ENCODE measurements around the gene CYBA. TPM values are rescaled to one million over a fixed set of nuclear protein-coding genes. Genes with fewer than 3 reads are reported as not detected.

CYBA gene
- total RNA-seq, 2 experiments from 2014 or later: 505 to 513 TPM

DNA sequence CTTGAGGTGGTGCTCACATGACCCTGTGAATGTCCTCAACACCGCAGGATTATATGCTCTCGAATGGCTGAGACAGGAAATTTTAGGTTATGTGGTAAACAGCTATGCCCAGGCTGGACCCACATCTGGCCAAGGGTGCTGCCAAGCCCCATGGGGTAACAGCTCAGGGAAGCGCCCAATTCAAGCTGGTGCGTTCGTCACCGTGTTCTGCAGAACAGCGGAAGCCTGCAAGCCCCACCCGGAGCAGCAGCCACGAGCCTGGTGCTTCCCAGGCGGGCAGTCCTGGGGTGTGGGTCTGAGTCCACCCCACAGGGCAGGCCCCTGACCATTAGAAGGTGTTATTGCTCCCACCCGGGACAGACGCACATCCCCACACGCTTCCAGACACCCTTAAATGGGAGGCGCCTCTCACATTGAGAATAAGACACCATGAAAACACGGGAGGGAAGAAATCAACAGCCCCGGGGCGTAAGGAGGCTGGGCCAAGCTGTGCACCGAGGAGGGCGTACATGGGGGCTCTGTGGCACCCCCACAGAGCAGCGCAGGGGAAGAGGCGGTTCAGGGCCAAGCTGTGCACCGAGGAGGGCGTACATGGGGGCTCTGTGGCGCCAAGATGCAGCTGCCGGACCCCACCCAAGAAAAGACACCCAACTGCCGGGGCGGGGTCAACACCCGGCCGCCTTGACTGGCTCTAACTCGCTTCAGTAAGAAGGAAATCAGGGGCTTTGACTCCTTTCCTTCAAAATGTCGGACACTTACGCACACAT, 2.9 kb upstream of the CYBA start:
- POLR2A ChIA-PET: interaction anchor here (1.0 to 1.1 kb wide), 2 partner anchors 10 to 47 kb away, joined by 3 read pairs; no protein-coding TSS in a partner anchor
- peaks cover 9% of the 10 kb centered on the region for H3K36me3 Mint-ChIP-seq
- ATAC-seq (ENCODE audit: low read depth): no peak
- H3K27me3 Mint-ChIP-seq: no peaks in the 10 kb centered on the region
- H3K27ac Mint-ChIP-seq: peak overlapping the region; percentile 51
- no peak overlapping the region for H3K4me3 Mint-ChIP-seq
- no peaks in the 10 kb centered on the region for H3K9me3 Mint-ChIP-seq
- H3K4me1 Mint-ChIP-seq: peaks cover 9% of the 10 kb centered on the region
- DNase-seq: no peak

GRCh38 chr16:88653101-88653500, 2.2 kb upstream of the CYBA start:
- ATAC-seq (ENCODE audit: low read depth) (no peak), DNase-seq (no peak)
- POLR2A ChIA-PET: no interaction called here
- Mint-ChIP-seq H3K9me3 (no peaks in the 10 kb centered on the region), H3K36me3 (peaks cover 9% of the 10 kb centered on the region), H3K27me3 (no peaks in the 10 kb centered on the region), H3K4me1 (peaks cover 9% of the 10 kb centered on the region), H3K27ac (peak overlapping the region; percentile 56), H3K4me3 (no peak overlapping the region)

DNA sequence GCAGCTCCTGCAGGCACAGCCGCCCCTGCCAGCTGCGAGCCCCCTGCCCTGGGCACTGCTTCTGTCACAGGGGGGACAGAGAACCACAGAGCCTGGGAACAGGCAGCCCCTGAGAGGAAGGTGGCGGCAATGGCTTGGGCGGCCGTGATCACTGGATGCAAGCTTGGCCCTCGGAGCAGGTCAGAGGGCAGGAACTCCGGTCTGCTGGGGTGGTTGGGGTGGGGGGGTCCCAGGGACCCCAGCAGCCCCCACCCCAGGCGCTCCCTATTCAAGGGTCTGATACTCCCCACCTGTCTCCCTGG, 1.9 kb upstream of the CYBA start:
- Mint-ChIP-seq H3K9me3 (no peaks in the 10 kb centered on the region), H3K27me3 (no peaks in the 10 kb centered on the region), H3K36me3 (peaks cover 9% of the 10 kb centered on the region), H3K4me3 (no peak overlapping the region), H3K27ac (peak overlapping the region; percentile 56), H3K4me1 (peaks cover 9% of the 10 kb centered on the region)
- POLR2A ChIA-PET: no interaction called here
- no peak for ATAC-seq (ENCODE audit: low read depth)
- no peak for DNase-seq

DNA sequence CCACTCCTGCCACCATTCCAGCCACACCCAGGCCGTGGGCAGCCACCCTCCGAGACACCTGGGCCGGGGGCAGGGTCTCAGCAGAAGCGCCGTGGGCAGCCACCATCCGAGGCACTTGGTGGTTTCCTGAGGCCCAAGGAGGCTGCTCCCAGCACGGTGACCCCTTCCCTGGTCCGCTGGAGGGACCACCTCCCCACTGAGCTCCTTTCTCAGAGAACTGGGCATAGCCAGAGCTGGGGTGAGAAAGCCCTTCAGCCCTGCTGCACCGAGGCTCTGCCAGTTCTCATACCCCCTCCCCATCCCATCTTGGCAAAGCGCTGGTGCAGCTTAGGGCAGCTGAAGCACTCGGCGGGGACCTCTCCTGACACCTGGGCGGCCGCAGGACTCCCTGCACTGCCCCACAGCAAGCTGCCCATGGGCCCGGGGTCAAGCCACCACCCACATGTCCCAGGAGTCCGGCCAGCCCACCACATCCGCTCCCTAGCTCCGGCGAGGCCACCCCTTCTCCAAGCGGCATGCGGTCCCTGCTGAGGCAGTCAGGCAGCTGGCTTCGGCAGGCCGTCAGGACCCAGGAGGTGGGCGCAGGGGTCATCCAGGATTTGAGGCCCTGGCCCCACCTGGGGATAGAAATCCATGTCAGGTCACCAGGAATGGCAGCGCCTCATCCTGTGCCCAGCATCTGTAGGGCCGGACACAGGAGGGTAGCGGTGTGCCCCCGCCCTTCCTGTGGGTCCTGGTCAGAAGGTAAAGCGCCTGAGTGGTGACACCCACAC, 1.3 kb upstream of the CYBA start:
- Mint-ChIP-seq H3K36me3 (peaks cover 9% of the 10 kb centered on the region), H3K4me1 (peaks cover 9% of the 10 kb centered on the region), H3K27ac (peak overlapping the region; percentile 96), H3K27me3 (no peaks in the 10 kb centered on the region), H3K4me3 (no peak overlapping the region), H3K9me3 (no peaks in the 10 kb centered on the region)
- POLR2A ChIA-PET: no interaction called here
- DNase-seq (no peak), ATAC-seq (ENCODE audit: low read depth) (no peak)

GRCh38 chr16:88651276-88651988, 579 bp upstream of the CYBA start:
- Mint-ChIP-seq H3K36me3 (peaks cover 9% of the 10 kb centered on the region), H3K4me1 (peaks cover 9% of the 10 kb centered on the region), H3K27me3 (no peaks in the 10 kb centered on the region), H3K9me3 (no peaks in the 10 kb centered on the region), H3K4me3 (peak overlapping the region; percentile 91), H3K27ac (peak overlapping the region; percentile 96)
- peak; percentile 80 for DNase-seq
- POLR2A ChIA-PET: interaction anchor here (0.6 to 3.0 kb wide), 6 partner anchors 11 to 158 kb away, joined by 3 to 25 read pairs (median 8); partner anchors contain the start of genes CTU2, MVD and RNF166
- peak; percentile 86 for ATAC-seq (ENCODE audit: low read depth)

GRCh38 chr16:88649924-88650748, 717 bp downstream of the CYBA start:
- peaks cover 9% of the 10 kb centered on the region for H3K4me1 Mint-ChIP-seq
- POLR2A ChIA-PET: interaction anchor here (0.6 to 3.0 kb wide), 16 partner anchors 8 to 161 kb away, joined by 3 to 25 read pairs (median 4); partner anchors contain the start of genes CTU2, IL17C, MVD and RNF166
- H3K36me3 Mint-ChIP-seq: peaks cover 9% of the 10 kb centered on the region
- H3K27ac Mint-ChIP-seq: peak overlapping the region; percentile 96
- DNase-seq (peak; percentile 73), ATAC-seq (ENCODE audit: low read depth) (peak; percentile 6)
- peak overlapping the region; percentile 91 for H3K4me3 Mint-ChIP-seq
- H3K27me3 Mint-ChIP-seq: no peaks in the 10 kb centered on the region
- no peaks in the 10 kb centered on the region for H3K9me3 Mint-ChIP-seq

- ATAC-seq (ENCODE audit: low read depth): no peak
- DNase-seq: no peak
- no peaks in the 10 kb centered on the region for H3K9me3 Mint-ChIP-seq
- peaks cover 10% of the 10 kb centered on the region for H3K36me3 Mint-ChIP-seq
- H3K27ac Mint-ChIP-seq: peak overlapping the region; percentile 63
- POLR2A ChIA-PET: interaction anchor here (0.7 to 3.0 kb wide), 11 partner anchors 8 to 56 kb away, joined by 3 to 25 read pairs (median 6); partner anchors contain the start of genes CTU2, IL17C, MVD and RNF166
- peak overlapping the region; percentile 91 for H3K4me3 Mint-ChIP-seq
- H3K4me1 Mint-ChIP-seq: peaks cover 14% of the 10 kb centered on the region
- no peaks in the 10 kb centered on the region for H3K27me3 Mint-ChIP-seq
Observed at GRCh38 chr16:88649195-88649923, 1.5 kb downstream of the CYBA start.

- DNase-seq (no peak), ATAC-seq (ENCODE audit: low read depth) (no peak)
- Mint-ChIP-seq H3K4me3 (no peak overlapping the region), H3K36me3 (peaks cover 12% of the 10 kb centered on the region), H3K9me3 (no peaks in the 10 kb centered on the region), H3K4me1 (peaks cover 14% of the 10 kb centered on the region), H3K27me3 (no peaks in the 10 kb centered on the region), H3K27ac (no peak overlapping the region)
- POLR2A ChIA-PET: no interaction called here
Observed at GRCh38 chr16:88647178-88648070, 3.4 kb downstream of the CYBA start.

- H3K36me3 Mint-ChIP-seq: peaks cover 20% of the 10 kb centered on the region
- no peak overlapping the region for H3K4me3 Mint-ChIP-seq
- no peaks in the 10 kb centered on the region for H3K9me3 Mint-ChIP-seq
- peaks cover 13% of the 10 kb centered on the region for H3K4me1 Mint-ChIP-seq
- no peaks in the 10 kb centered on the region for H3K27me3 Mint-ChIP-seq
- POLR2A ChIA-PET: interaction anchor here (0.5 kb wide), 1 partner anchor 39 kb away, joined by 4 read pairs; no protein-coding TSS in a partner anchor
- no peak for ATAC-seq (ENCODE audit: low read depth)
- H3K27ac Mint-ChIP-seq: no peak overlapping the region
- no peak for DNase-seq
Observed at GRCh38 chr16:88646345-88647034, 4.4 kb downstream of the CYBA start.

DNA sequence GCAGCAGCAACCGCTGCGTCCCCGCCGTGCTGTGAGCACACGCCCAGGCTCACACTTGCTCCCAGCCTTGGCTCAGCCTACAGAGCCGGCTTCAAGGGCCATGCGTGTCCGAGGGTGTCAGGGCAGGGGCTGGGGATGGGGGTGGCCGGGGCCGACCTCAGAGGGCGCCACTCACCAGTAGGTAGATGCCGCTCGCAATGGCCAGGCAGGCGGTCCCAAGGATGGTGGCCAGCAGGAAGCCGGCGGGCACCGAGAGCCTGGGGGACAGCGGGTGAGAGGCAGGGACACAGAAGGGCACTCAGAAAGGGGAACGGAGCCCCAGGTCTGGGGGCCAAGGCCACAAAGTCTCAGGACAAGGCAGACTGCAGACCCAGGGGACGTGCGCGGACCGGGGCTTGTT, 4.9 kb downstream of the CYBA start:
- no peak for DNase-seq
- H3K27me3 Mint-ChIP-seq: peaks cover 3% of the 10 kb centered on the region

DNA sequence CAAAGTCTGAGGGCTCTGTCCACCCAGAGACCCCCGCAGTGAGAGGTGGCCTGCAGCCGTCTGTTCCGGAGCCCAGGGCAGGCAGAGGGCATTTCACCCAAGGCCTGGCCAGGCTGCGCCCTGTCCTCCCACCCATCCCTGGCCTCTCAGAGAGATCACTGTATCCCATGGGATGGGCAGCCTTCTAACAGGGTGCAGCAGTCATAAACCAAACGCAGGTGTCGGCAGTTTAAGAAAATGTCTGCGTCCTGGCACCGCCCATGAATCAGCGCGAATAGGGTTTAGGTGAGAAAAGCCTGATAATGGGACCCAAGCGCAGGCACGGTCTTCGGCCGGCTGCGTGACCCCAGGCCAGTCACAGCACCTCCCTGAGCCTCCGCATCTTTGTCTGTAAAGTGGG, 5.4 kb downstream of the CYBA start:
- DNase-seq (no peak), ATAC-seq (ENCODE audit: low read depth) (no peak)
- Mint-ChIP-seq H3K4me1 (peaks cover 11% of the 10 kb centered on the region), H3K9me3 (no peaks in the 10 kb centered on the region), H3K4me3 (no peak overlapping the region), H3K27me3 (peaks cover 6% of the 10 kb centered on the region), H3K36me3 (peaks cover 20% of the 10 kb centered on the region), H3K27ac (no peak overlapping the region)
- POLR2A ChIA-PET: interaction anchor here (1.0 to 1.1 kb wide), 2 partner anchors 13 to 25 kb away, joined by 3 read pairs; no protein-coding TSS in a partner anchor

More for the DNA sequence above, 4.9 kb downstream of the CYBA start:
- Mint-ChIP-seq H3K4me1 (peaks cover 11% of the 10 kb centered on the region), H3K4me3 (no peak overlapping the region), H3K9me3 (no peaks in the 10 kb centered on the region), H3K27ac (no peak overlapping the region), H3K36me3 (peaks cover 20% of the 10 kb centered on the region)
- POLR2A ChIA-PET: no interaction called here
- ATAC-seq (ENCODE audit: low read depth): no peak

Data from activated naive CD8-positive, alpha-beta T cell treated with anti-CD3 and anti-CD28 coated beads, Interleukin-2, amount 10 ng/mL, durations not matched to agents 7 days and 5 days (primary cell).